Activated naive CD8-positive, alpha-beta T cell treated with anti-CD3 and anti-CD28 coated beads, Interleukin-2, amount 50 U/mL, for 24 hours (primary cell): ENCODE results near the gene GABARAP.
A peak's percentile ranks its signal among the peaks of the same experiment; 100 is the strongest.

ENCODE experiments used
- ATAC-seq: fragments of 150-1000 bp; cut with Tn5 transposase; one replicate; pipeline ENCODE4 v1.10.0; 2021
- DNase-seq: peaks from one replicate; pipeline ENCODE4 v3.0.0; 2021
- H3K27ac Mint-ChIP-seq: one replicate; pipeline ENCODE4 v1.8.0; 2021; ENCODE audit warnings: mild to moderate bottlenecking, mixed read lengths
- H3K27me3 Mint-ChIP-seq: one replicate; pipeline ENCODE4 v1.8.0; 2021; ENCODE audit warnings: mixed read lengths
- H3K36me3 Mint-ChIP-seq: one replicate; pipeline ENCODE4 v1.8.0; 2021; ENCODE audit warnings: low read depth, mixed read lengths
- H3K4me1 Mint-ChIP-seq: one replicate; pipeline ENCODE4 v1.8.0; 2021; ENCODE audit warnings: mixed read lengths
- H3K4me3 Mint-ChIP-seq: one replicate; pipeline ENCODE4 v1.8.0; 2021; ENCODE audit warnings: mild to moderate bottlenecking, moderate library complexity, mixed read lengths
- H3K9me3 Mint-ChIP-seq: one replicate; pipeline ENCODE4 v1.8.0; 2021; ENCODE audit warnings: mixed read lengths

GABARAP gene

GRCh38 chr17:7203391-7203790 lies 38.9 kb downstream of the GABARAP start:
- no peaks in the 10 kb centered on the region for H3K9me3 Mint-ChIP-seq
- no peak for DNase-seq
- H3K4me3 Mint-ChIP-seq, result no peak overlapping the region
- no peaks in the 10 kb centered on the region for H3K27me3 Mint-ChIP-seq
- peaks cover 27% of the 10 kb centered on the region for H3K4me1 Mint-ChIP-seq
- peaks cover 2% of the 10 kb centered on the region for H3K36me3 Mint-ChIP-seq
- peak overlapping the region; percentile 14 for H3K27ac Mint-ChIP-seq
- ATAC-seq, result no peak

- Mint-ChIP-seq H3K36me3 (peaks cover 2% of the 10 kb centered on the region), H3K27me3 (no peaks in the 10 kb centered on the region), H3K4me1 (no peaks in the 10 kb centered on the region), H3K9me3 (no peaks in the 10 kb centered on the region), H3K4me3 (no peak overlapping the region), H3K27ac (no peak overlapping the region)
- ATAC-seq, result no peak
- DNase-seq, result no peak
Observed at GRCh38 chr17:7196651-7197401, 45.4 kb downstream of the GABARAP start.

DNA sequence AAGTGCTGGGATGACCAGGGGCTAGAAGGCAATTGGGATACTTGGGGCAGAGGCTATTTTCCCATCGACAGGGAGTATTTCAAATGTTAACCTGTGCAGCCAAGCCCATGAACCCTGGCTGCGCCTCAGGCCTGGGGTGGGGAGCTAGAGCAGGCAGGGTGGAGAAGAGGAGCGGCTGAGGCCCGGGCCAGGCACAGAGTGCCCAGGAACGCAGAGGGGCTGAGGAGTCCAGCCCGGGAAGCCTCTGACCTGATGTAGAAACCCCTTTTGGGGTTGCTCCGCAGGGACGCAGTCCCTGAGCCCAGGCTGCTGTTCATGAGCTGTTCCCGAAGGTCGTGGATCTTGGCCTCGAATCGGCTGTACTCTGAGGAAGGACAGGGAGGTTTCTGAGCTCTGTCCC lies 46.3 kb downstream of the GABARAP start:
- Mint-ChIP-seq H3K4me3 (no peak overlapping the region), H3K9me3 (no peaks in the 10 kb centered on the region), H3K27ac (no peak overlapping the region), H3K4me1 (no peaks in the 10 kb centered on the region), H3K36me3 (no peaks in the 10 kb centered on the region), H3K27me3 (no peaks in the 10 kb centered on the region)
- DNase-seq, result no peak
- ATAC-seq, result no peak

GRCh38 chr17:7192271-7192937 lies 49.8 kb downstream of the GABARAP start:
- ATAC-seq, result no peak
- Mint-ChIP-seq H3K4me3 (no peak overlapping the region), H3K36me3 (no peaks in the 10 kb centered on the region), H3K9me3 (no peaks in the 10 kb centered on the region), H3K27me3 (no peaks in the 10 kb centered on the region), H3K27ac (no peak overlapping the region), H3K4me1 (no peaks in the 10 kb centered on the region)
- no peak for DNase-seq

- DNase-seq, result peak; percentile 39
- Mint-ChIP-seq H3K36me3 (no peaks in the 10 kb centered on the region), H3K9me3 (no peaks in the 10 kb centered on the region), H3K27me3 (no peaks in the 10 kb centered on the region), H3K4me3 (no peak overlapping the region), H3K4me1 (no peaks in the 10 kb centered on the region), H3K27ac (no peak overlapping the region)
- peak; percentile 67 for ATAC-seq
Observed at GRCh38 chr17:7191571-7192270, 50.5 kb downstream of the GABARAP start.

GRCh38 chr17:7191069-7191468 lies 51.2 kb downstream of the GABARAP start:
- no peak overlapping the region for H3K27ac Mint-ChIP-seq
- no peaks in the 10 kb centered on the region for H3K27me3 Mint-ChIP-seq
- no peaks in the 10 kb centered on the region for H3K9me3 Mint-ChIP-seq
- H3K4me1 Mint-ChIP-seq, result no peaks in the 10 kb centered on the region
- ATAC-seq, result no peak
- no peak for DNase-seq
- no peaks in the 10 kb centered on the region for H3K36me3 Mint-ChIP-seq
- no peak overlapping the region for H3K4me3 Mint-ChIP-seq

- H3K4me1 Mint-ChIP-seq, result no peaks in the 10 kb centered on the region
- H3K27me3 Mint-ChIP-seq, result no peaks in the 10 kb centered on the region
- H3K36me3 Mint-ChIP-seq, result no peaks in the 10 kb centered on the region
- no peaks in the 10 kb centered on the region for H3K9me3 Mint-ChIP-seq
- ATAC-seq, result no peak
- H3K4me3 Mint-ChIP-seq, result no peak overlapping the region
- DNase-seq, result no peak
- H3K27ac Mint-ChIP-seq, result no peak overlapping the region
Observed at GRCh38 chr17:7190276-7190917, 51.9 kb downstream of the GABARAP start.
